ENCODE measurements around the gene GRB14.
"Not testable (repeated sequence)": the region's sequence is repeated elsewhere in the genome, so short reads cannot be mapped to it uniquely, and the experiment has no call there.

The GRB14 gene

GRCh38 chr2:164509137-164509877 is 112.0 kb downstream of the GRB14 start:
- Histone ChIP-seq H3K27me3 (ENCODE audit: control insufficient read depth, insufficient read depth, low read length) (no peaks in the 10 kb centered on the region), H3K9ac (ENCODE audit: low read length) (no peak overlapping the region), H3K27ac (ENCODE audit: low read depth, low read length) (no peak overlapping the region)

GRCh38 chr2:164504253-164504652 is 117.0 kb downstream of the GRB14 start:
- no peak overlapping the region for H3K27ac ChIP-seq (ENCODE audit: low read depth, low read length)
- H3K27me3 ChIP-seq (ENCODE audit: control insufficient read depth, insufficient read depth, low read length): no peaks in the 10 kb centered on the region
- H3K9ac ChIP-seq (ENCODE audit: low read length): no peak overlapping the region
- H3K4me1 ChIP-seq (ENCODE audit: control insufficient read depth, insufficient read depth, low read length): no peaks in the 10 kb centered on the region
- H3K4me3 ChIP-seq (ENCODE audit: low read length): no peak overlapping the region
- H3K36me3 ChIP-seq (ENCODE audit: control insufficient read depth, insufficient read depth, low read length): no peaks in the 10 kb centered on the region

More at GRCh38 chr2:164509137-164509877, 112.0 kb downstream of the GRB14 start:
- H3K4me3 ChIP-seq (ENCODE audit: low read length): no peak overlapping the region
- no peaks in the 10 kb centered on the region for H3K36me3 ChIP-seq (ENCODE audit: control insufficient read depth, insufficient read depth, low read length)
- H3K4me1 ChIP-seq (ENCODE audit: control insufficient read depth, insufficient read depth, low read length): no peaks in the 10 kb centered on the region

- no peak overlapping the region for H3K9ac ChIP-seq (ENCODE audit: low read length)
- no peak overlapping the region for H3K27ac ChIP-seq (ENCODE audit: low read depth, low read length)
- H3K4me1 ChIP-seq (ENCODE audit: control insufficient read depth, insufficient read depth, low read length): no peaks in the 10 kb centered on the region
- H3K4me3 ChIP-seq (ENCODE audit: low read length): no peak overlapping the region
- no peaks in the 10 kb centered on the region for H3K27me3 ChIP-seq (ENCODE audit: control insufficient read depth, insufficient read depth, low read length)
- no peaks in the 10 kb centered on the region for H3K36me3 ChIP-seq (ENCODE audit: control insufficient read depth, insufficient read depth, low read length)
These were observed 122.4 kb downstream of the GRB14 start for GRCh38 chr2:164498836-164499235.

GRCh38 chr2:164496881-164497280 is 124.4 kb downstream of the GRB14 start:
- H3K27ac ChIP-seq (ENCODE audit: low read depth, low read length): no peak overlapping the region
- no peaks in the 10 kb centered on the region for H3K36me3 ChIP-seq (ENCODE audit: control insufficient read depth, insufficient read depth, low read length)
- H3K4me3 ChIP-seq (ENCODE audit: low read length): no peak overlapping the region
- no peaks in the 10 kb centered on the region for H3K27me3 ChIP-seq (ENCODE audit: control insufficient read depth, insufficient read depth, low read length)
- no peaks in the 10 kb centered on the region for H3K4me1 ChIP-seq (ENCODE audit: control insufficient read depth, insufficient read depth, low read length)
- H3K9ac ChIP-seq (ENCODE audit: low read length): no peak overlapping the region

- no peaks in the 10 kb centered on the region for H3K27me3 ChIP-seq (ENCODE audit: control insufficient read depth, insufficient read depth, low read length)
These were observed 124.9 kb downstream of the GRB14 start for GRCh38 chr2:164496421-164496820.

GRCh38 chr2:164495491-164496223 is 125.6 kb downstream of the GRB14 start:
- H3K4me3 ChIP-seq (ENCODE audit: low read length): no peak overlapping the region
- no peaks in the 10 kb centered on the region for H3K36me3 ChIP-seq (ENCODE audit: control insufficient read depth, insufficient read depth, low read length)
- no peaks in the 10 kb centered on the region for H3K4me1 ChIP-seq (ENCODE audit: control insufficient read depth, insufficient read depth, low read length)
- no peaks in the 10 kb centered on the region for H3K27me3 ChIP-seq (ENCODE audit: control insufficient read depth, insufficient read depth, low read length)
- H3K9ac ChIP-seq (ENCODE audit: low read length): no peak overlapping the region
- H3K27ac ChIP-seq (ENCODE audit: low read depth, low read length): no peak overlapping the region

More at GRCh38 chr2:164496421-164496820, 124.9 kb downstream of the GRB14 start:
- Histone ChIP-seq H3K27ac (ENCODE audit: low read depth, low read length) (no peak overlapping the region), H3K9ac (ENCODE audit: low read length) (no peak overlapping the region), H3K36me3 (ENCODE audit: control insufficient read depth, insufficient read depth, low read length) (no peaks in the 10 kb centered on the region), H3K4me1 (ENCODE audit: control insufficient read depth, insufficient read depth, low read length) (no peaks in the 10 kb centered on the region), H3K4me3 (ENCODE audit: low read length) (no peak overlapping the region)

GRCh38 chr2:164485541-164485940 is 135.7 kb downstream of the GRB14 start:
- Histone ChIP-seq H3K4me1 (ENCODE audit: control insufficient read depth, insufficient read depth, low read length) (no peaks in the 10 kb centered on the region), H3K27me3 (ENCODE audit: control insufficient read depth, insufficient read depth, low read length) (no peaks in the 10 kb centered on the region), H3K36me3 (ENCODE audit: control insufficient read depth, insufficient read depth, low read length) (no peaks in the 10 kb centered on the region), H3K4me3 (ENCODE audit: low read length) (no peak overlapping the region), H3K27ac (ENCODE audit: low read depth, low read length) (no peak overlapping the region), H3K9ac (ENCODE audit: low read length) (no peak overlapping the region)

- Histone ChIP-seq H3K9ac (ENCODE audit: low read length) (no peak overlapping the region), H3K4me1 (ENCODE audit: control insufficient read depth, insufficient read depth, low read length) (no peaks in the 10 kb centered on the region), H3K4me3 (ENCODE audit: low read length) (no peak overlapping the region), H3K36me3 (ENCODE audit: control insufficient read depth, insufficient read depth, low read length) (no peaks in the 10 kb centered on the region), H3K27me3 (ENCODE audit: control insufficient read depth, insufficient read depth, low read length) (no peaks in the 10 kb centered on the region), H3K27ac (ENCODE audit: low read depth, low read length) (no peak overlapping the region)
These were observed 141.8 kb downstream of the GRB14 start for GRCh38 chr2:164479460-164479859.

- Histone ChIP-seq H3K27ac (ENCODE audit: low read depth, low read length) (no peak overlapping the region), H3K9ac (ENCODE audit: low read length) (no peak overlapping the region), H3K4me3 (ENCODE audit: low read length) (no peak overlapping the region), H3K27me3 (ENCODE audit: control insufficient read depth, insufficient read depth, low read length) (no peaks in the 10 kb centered on the region), H3K36me3 (ENCODE audit: control insufficient read depth, insufficient read depth, low read length) (no peaks in the 10 kb centered on the region), H3K4me1 (ENCODE audit: control insufficient read depth, insufficient read depth, low read length) (no peaks in the 10 kb centered on the region)
These were observed 143.1 kb downstream of the GRB14 start for GRCh38 chr2:164478205-164478604.

- H3K4me3 ChIP-seq (ENCODE audit: low read length): no peak overlapping the region
- H3K27ac ChIP-seq (ENCODE audit: low read depth, low read length): no peak overlapping the region
- H3K9ac ChIP-seq (ENCODE audit: low read length): no peak overlapping the region
- no peaks in the 10 kb centered on the region for H3K4me1 ChIP-seq (ENCODE audit: control insufficient read depth, insufficient read depth, low read length)
- H3K36me3 ChIP-seq (ENCODE audit: control insufficient read depth, insufficient read depth, low read length): no peaks in the 10 kb centered on the region
- H3K27me3 ChIP-seq (ENCODE audit: control insufficient read depth, insufficient read depth, low read length): no peaks in the 10 kb centered on the region
These were observed 146.4 kb downstream of the GRB14 start for GRCh38 chr2:164474873-164475272.

- H3K4me1 ChIP-seq (ENCODE audit: control insufficient read depth, insufficient read depth, low read length): no peaks in the 10 kb centered on the region
- no peaks in the 10 kb centered on the region for H3K27me3 ChIP-seq (ENCODE audit: control insufficient read depth, insufficient read depth, low read length)
- no peaks in the 10 kb centered on the region for H3K36me3 ChIP-seq (ENCODE audit: control insufficient read depth, insufficient read depth, low read length)
- no peak overlapping the region for H3K9ac ChIP-seq (ENCODE audit: low read length)
- H3K4me3 ChIP-seq (ENCODE audit: low read length): no peak overlapping the region
- H3K27ac ChIP-seq (ENCODE audit: low read depth, low read length): no peak overlapping the region
These were observed 148.3 kb downstream of the GRB14 start for GRCh38 chr2:164473021-164473420.

GRCh38 chr2:164465047-164465446 is 156.2 kb downstream of the GRB14 start:
- not testable (repeated sequence) for H3K4me1 ChIP-seq (ENCODE audit: control insufficient read depth, insufficient read depth, low read length); H3K27me3 ChIP-seq (ENCODE audit: control insufficient read depth, insufficient read depth, low read length); H3K9ac ChIP-seq (ENCODE audit: low read length); H3K27ac ChIP-seq (ENCODE audit: low read depth, low read length); H3K36me3 ChIP-seq (ENCODE audit: control insufficient read depth, insufficient read depth, low read length); H3K4me3 ChIP-seq (ENCODE audit: low read length)

- Histone ChIP-seq H3K4me3 (ENCODE audit: low read length) (no peak overlapping the region), H3K27ac (ENCODE audit: low read depth, low read length) (no peak overlapping the region), H3K36me3 (ENCODE audit: control insufficient read depth, insufficient read depth, low read length) (no peaks in the 10 kb centered on the region), H3K9ac (ENCODE audit: low read length) (no peak overlapping the region), H3K4me1 (ENCODE audit: control insufficient read depth, insufficient read depth, low read length) (no peaks in the 10 kb centered on the region), H3K27me3 (ENCODE audit: control insufficient read depth, insufficient read depth, low read length) (no peaks in the 10 kb centered on the region)
These were observed 156.9 kb downstream of the GRB14 start for GRCh38 chr2:164464376-164464775.
